ENCODE data around the gene PHC1.
"Not testable (repeated sequence)": the region's sequence is repeated elsewhere in the genome, so short reads cannot be mapped to it uniquely, and the experiment has no call there.

Gene PHC1

DNA sequence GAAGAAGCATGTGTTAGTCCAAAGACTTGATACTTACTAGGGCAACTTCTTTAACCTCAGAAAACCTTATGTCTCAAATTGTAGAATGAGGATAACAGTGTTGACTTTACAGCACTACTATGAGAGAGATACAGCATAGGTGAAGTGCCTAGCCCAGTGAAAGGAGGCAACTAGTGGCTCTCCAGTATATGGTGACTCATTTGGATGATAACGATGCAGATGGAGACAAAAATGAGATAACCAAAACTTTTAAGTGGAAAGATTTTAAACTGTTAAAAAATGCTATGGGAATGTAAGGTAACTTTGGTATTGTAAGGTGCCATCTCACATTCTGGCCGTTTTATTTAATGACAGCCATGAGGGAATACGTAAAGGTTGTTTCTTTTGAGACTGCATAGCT is 2.7 kb downstream of the PHC1 start:
- no peak for TF ChIP-seq CTCF (conservative IDR thresholded peaks at IDR 0.05; ENCODE audit: low read depth, low read length)
- no peak for DNase-seq (ENCODE audit: low read depth)
- no peak overlapping the region for H3K4me3 ChIP-seq (ENCODE audit: low read length)

DNA sequence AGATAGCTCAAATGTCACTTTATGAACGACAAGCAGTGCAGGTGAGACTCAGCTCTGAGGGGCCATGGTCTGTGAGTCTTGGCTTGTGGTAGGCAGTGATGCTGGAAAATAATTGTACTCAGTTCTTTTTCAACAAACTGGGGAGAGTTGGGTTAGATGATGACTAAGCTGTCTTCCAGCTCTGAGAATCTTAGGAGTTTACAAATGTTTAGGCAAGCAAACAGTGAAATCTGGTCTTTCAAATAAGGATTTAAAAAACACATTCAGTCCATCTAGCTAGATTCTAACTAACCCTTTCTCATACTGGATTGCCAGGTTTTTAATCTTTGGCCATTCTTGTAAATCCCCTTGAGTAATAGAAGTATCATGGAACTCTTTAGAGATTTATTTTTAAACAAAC is 3.4 kb downstream of the PHC1 start:
- TF ChIP-seq CTCF (conservative IDR thresholded peaks at IDR 0.05; ENCODE audit: low read depth, low read length) = no peak
- DNase-seq (ENCODE audit: low read depth) = no peak
- no peak overlapping the region for H3K4me3 ChIP-seq (ENCODE audit: low read length)

- H3K4me3 ChIP-seq (ENCODE audit: low read length); DNase-seq (ENCODE audit: low read depth): not testable (repeated sequence)
Measured at GRCh38 chr12:8919643-8920042, 5.3 kb downstream of the PHC1 start.

- DNase-seq (ENCODE audit: low read depth) = no peak
- no peak for TF ChIP-seq CTCF (conservative IDR thresholded peaks at IDR 0.05; ENCODE audit: low read depth, low read length)
- no peak overlapping the region for H3K4me3 ChIP-seq (ENCODE audit: low read length)
Measured at GRCh38 chr12:8922544-8922943, 8.2 kb downstream of the PHC1 start.

GRCh38 chr12:8930655-8931323 is 16.5 kb downstream of the PHC1 start:
- DNase-seq (ENCODE audit: low read depth) = not testable (repeated sequence)

DNA sequence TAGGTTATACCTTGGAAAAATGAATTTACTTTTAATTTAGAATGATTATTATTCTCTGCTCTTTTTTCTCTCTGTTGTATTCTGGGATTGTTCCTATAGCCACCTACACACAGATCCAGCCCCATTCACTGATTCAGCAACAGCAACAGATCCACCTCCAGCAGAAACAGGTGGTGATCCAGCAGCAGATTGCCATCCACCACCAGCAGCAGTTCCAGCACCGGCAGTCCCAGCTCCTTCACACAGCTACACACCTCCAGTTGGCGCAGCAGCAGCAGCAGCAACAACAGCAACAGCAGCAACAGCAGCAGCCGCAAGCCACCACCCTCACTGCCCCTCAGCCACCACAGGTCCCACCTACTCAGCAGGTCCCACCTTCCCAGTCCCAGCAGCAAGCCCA is 18.2 kb downstream of the PHC1 start:
- not testable (repeated sequence) for H3K4me3 ChIP-seq (ENCODE audit: low read length); DNase-seq (ENCODE audit: low read depth)

More at GRCh38 chr12:8930655-8931323, 16.5 kb downstream of the PHC1 start:
- H3K4me3 ChIP-seq (ENCODE audit: low read length) = not testable (repeated sequence)

DNA sequence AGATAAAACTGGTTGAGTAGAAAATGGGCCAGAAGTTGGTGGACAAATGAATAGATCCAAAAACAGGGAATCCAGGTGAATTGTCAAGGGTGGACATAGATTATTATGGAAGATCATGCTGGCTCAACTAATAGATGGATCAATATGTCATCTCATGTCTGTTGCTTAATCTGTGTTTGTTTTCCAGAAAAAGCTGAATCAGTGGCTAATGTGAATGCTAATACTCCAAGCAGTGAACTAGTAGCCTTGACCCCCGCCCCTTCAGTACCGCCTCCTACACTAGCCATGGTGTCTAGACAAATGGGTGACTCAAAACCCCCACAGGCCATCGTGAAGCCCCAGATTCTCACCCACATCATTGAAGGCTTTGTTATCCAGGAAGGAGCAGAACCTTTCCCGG is 19.8 kb downstream of the PHC1 start:
- not testable (repeated sequence) for DNase-seq (ENCODE audit: low read depth); H3K4me3 ChIP-seq (ENCODE audit: low read length)

GRCh38 chr12:8936735-8937134 is 22.4 kb downstream of the PHC1 start:
- DNase-seq (ENCODE audit: low read depth) = no peak
- TF ChIP-seq CTCF (conservative IDR thresholded peaks at IDR 0.05; ENCODE audit: low read depth, low read length) = no peak

DNA sequence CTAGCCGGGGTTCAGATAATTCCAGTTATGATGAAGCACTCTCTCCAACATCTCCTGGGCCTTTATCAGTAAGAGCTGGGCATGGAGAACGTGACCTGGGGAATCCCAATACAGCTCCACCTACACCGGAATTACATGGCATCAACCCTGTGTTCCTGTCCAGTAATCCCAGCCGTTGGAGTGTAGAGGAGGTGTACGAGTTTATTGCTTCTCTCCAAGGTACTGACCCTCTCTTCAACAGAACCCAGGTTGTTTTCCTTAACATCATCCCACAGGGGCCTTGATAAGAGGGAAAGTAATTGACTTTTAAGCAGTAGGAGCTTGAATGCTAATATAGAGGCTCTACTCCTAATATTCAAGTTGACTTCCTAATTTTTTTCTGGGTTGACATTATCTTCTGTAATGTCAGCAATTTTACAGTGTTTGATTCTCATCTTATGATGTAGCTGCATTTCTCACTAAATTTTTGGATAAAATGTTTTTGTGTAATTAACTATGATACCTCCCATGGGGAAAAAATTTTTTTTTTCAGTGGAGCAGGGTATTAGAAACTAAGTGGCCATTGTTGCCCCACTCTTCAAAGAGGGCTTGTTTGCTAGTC is 23.6 kb downstream of the PHC1 start:
- not testable (repeated sequence) for H3K4me3 ChIP-seq (ENCODE audit: low read length); DNase-seq (ENCODE audit: low read depth)

More at GRCh38 chr12:8936735-8937134, 22.4 kb downstream of the PHC1 start:
- no peak overlapping the region for H3K4me3 ChIP-seq (ENCODE audit: low read length)
